H1 (cell line): ENCODE measurements around the gene MSH4. TPM values are rescaled to one million over a fixed set of nuclear protein-coding genes. Genes with fewer than 3 reads are reported as not detected.

Experiments
- BACH1 ChIP-seq: IDR thresholded peaks from 2 replicates; pipeline ENCODE4 v1.6.1; 2012; ENCODE audit warnings: low read length, improper control_type of control experiment
- CREB1 ChIP-seq: IDR thresholded peaks from 2 replicates; pipeline ENCODE4 v1.6.1; 2012; ENCODE audit warnings: inconsistent platforms
- CTBP2 ChIP-seq: IDR thresholded peaks from 2 replicates; pipeline ENCODE4 v1.7.0; 2011; ENCODE audit warnings: borderline replicate concordance, mild to moderate bottlenecking, moderate library complexity, mixed read lengths, low read length; ENCODE audit not compliant: insufficient read depth, insufficient read length
- EZH2 ChIP-seq: fragments of 200-600 bp; sonication (generic); IDR thresholded peaks from 2 replicates; pipeline ENCODE4 v1.7.1; 2012; ENCODE audit warnings: low read depth, mild to moderate bottlenecking, moderate library complexity, low read length, inconsistent platforms; ENCODE audit not compliant: severe bottlenecking
- JUND ChIP-seq: IDR thresholded peaks from 2 replicates; pipeline ENCODE4 v1.6.1; 2011; ENCODE audit warnings: mild to moderate bottlenecking, improper control_type of control experiment, low read length
- KDM5A ChIP-seq: fragments of 200-600 bp; IDR thresholded peaks from 2 replicates; pipeline ENCODE4 v1.7.1; 2012; ENCODE audit warnings: mild to moderate bottlenecking, low read length, inconsistent platforms, mixed read lengths
- NRF1 ChIP-seq: IDR thresholded peaks from 2 replicates; pipeline ENCODE4 v1.6.1; 2011; ENCODE audit warnings: mild to moderate bottlenecking, low read depth, low read length, improper control_type of control experiment
- polyA plus RNA-seq, 7 experiments: library from polyadenylated mRNA; depleted of rRNA in 3 of 7; stranded (reverse) in 5 of 7; unstranded in 2 of 7; fragments of >200 nt in 5 of 7; fragments of 200-250 nt in 2 of 7; gene quantifications; 1 replicate in 5 of 7; 2 replicates in 1 of 7; 4 replicates in 1 of 7; pipeline versions ENCODE4 v1.2.1 to v1.2.3, GENCODE V29; 2011 to 2013; ENCODE audit warnings: missing spikeins in 2 of 7, mixed read lengths in 2 of 7
- total RNA-seq: library from RNA; stranded (reverse); fragmentation: NEBNext Ultra II Directional; extraction: Animal tissue kit (Norgen Biotek cat#: 25700); gene quantifications from 2 replicates; pipeline ENCODE4 v1.2.1, GENCODE V29; 2021
- TF ChIP-seq, protein P1 (sequence below): fragments of 300-600 bp; sonication (generic); IDR thresholded peaks from 2 replicates; pipeline ENCODE4 v1.7.1; 2012; ENCODE audit warnings: low read length, moderate library complexity, mild to moderate bottlenecking, inconsistent platforms; ENCODE audit not compliant: insufficient replicate concordance
- TF ChIP-seq, protein P2 (sequence below), 3 experiments: IDR thresholded peaks; 1 replicate in 2 of 3; 2 replicates in 1 of 3; pipeline versions ENCODE4 v1.5.1 to v1.6.1; 2011; ENCODE audit warnings: low read length in 3 of 3, mild to moderate bottlenecking in 3 of 3, inconsistent platforms in 2 of 3, low read depth in 1 of 3, moderate library complexity in 1 of 3; ENCODE audit not compliant: insufficient read depth in 1 of 3; ENCODE audit errors: control extremely low read depth in 1 of 3

Gene MSH4
- total and polyA plus RNA-seq, 2 of the 8 experiments (the other 6 are each of a cell fraction or from before 2014, with no cell fraction given) = 0.03 to 0.22 TPM

GRCh38 chr1:75797606-75798216 is 1.0 kb downstream of the MSH4 start (continued):
- TF ChIP-seq, protein P1, sequence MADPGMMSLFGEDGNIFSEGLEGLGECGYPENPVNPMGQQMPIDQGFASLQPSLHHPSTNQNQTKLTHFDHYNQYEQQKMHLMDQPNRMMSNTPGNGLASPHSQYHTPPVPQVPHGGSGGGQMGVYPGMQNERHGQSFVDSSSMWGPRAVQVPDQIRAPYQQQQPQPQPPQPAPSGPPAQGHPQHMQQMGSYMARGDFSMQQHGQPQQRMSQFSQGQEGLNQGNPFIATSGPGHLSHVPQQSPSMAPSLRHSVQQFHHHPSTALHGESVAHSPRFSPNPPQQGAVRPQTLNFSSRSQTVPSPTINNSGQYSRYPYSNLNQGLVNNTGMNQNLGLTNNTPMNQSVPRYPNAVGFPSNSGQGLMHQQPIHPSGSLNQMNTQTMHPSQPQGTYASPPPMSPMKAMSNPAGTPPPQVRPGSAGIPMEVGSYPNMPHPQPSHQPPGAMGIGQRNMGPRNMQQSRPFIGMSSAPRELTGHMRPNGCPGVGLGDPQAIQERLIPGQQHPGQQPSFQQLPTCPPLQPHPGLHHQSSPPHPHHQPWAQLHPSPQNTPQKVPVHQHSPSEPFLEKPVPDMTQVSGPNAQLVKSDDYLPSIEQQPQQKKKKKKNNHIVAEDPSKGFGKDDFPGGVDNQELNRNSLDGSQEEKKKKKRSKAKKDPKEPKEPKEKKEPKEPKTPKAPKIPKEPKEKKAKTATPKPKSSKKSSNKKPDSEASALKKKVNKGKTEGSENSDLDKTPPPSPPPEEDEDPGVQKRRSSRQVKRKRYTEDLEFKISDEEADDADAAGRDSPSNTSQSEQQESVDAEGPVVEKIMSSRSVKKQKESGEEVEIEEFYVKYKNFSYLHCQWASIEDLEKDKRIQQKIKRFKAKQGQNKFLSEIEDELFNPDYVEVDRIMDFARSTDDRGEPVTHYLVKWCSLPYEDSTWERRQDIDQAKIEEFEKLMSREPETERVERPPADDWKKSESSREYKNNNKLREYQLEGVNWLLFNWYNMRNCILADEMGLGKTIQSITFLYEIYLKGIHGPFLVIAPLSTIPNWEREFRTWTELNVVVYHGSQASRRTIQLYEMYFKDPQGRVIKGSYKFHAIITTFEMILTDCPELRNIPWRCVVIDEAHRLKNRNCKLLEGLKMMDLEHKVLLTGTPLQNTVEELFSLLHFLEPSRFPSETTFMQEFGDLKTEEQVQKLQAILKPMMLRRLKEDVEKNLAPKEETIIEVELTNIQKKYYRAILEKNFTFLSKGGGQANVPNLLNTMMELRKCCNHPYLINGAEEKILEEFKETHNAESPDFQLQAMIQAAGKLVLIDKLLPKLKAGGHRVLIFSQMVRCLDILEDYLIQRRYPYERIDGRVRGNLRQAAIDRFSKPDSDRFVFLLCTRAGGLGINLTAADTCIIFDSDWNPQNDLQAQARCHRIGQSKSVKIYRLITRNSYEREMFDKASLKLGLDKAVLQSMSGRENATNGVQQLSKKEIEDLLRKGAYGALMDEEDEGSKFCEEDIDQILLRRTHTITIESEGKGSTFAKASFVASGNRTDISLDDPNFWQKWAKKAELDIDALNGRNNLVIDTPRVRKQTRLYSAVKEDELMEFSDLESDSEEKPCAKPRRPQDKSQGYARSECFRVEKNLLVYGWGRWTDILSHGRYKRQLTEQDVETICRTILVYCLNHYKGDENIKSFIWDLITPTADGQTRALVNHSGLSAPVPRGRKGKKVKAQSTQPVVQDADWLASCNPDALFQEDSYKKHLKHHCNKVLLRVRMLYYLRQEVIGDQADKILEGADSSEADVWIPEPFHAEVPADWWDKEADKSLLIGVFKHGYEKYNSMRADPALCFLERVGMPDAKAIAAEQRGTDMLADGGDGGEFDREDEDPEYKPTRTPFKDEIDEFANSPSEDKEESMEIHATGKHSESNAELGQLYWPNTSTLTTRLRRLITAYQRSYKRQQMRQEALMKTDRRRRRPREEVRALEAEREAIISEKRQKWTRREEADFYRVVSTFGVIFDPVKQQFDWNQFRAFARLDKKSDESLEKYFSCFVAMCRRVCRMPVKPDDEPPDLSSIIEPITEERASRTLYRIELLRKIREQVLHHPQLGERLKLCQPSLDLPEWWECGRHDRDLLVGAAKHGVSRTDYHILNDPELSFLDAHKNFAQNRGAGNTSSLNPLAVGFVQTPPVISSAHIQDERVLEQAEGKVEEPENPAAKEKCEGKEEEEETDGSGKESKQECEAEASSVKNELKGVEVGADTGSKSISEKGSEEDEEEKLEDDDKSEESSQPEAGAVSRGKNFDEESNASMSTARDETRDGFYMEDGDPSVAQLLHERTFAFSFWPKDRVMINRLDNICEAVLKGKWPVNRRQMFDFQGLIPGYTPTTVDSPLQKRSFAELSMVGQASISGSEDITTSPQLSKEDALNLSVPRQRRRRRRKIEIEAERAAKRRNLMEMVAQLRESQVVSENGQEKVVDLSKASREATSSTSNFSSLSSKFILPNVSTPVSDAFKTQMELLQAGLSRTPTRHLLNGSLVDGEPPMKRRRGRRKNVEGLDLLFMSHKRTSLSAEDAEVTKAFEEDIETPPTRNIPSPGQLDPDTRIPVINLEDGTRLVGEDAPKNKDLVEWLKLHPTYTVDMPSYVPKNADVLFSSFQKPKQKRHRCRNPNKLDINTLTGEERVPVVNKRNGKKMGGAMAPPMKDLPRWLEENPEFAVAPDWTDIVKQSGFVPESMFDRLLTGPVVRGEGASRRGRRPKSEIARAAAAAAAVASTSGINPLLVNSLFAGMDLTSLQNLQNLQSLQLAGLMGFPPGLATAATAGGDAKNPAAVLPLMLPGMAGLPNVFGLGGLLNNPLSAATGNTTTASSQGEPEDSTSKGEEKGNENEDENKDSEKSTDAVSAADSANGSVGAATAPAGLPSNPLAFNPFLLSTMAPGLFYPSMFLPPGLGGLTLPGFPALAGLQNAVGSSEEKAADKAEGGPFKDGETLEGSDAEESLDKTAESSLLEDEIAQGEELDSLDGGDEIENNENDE = no peak
- TF ChIP-seq BACH1 = no peak
- TF ChIP-seq, protein P2, sequence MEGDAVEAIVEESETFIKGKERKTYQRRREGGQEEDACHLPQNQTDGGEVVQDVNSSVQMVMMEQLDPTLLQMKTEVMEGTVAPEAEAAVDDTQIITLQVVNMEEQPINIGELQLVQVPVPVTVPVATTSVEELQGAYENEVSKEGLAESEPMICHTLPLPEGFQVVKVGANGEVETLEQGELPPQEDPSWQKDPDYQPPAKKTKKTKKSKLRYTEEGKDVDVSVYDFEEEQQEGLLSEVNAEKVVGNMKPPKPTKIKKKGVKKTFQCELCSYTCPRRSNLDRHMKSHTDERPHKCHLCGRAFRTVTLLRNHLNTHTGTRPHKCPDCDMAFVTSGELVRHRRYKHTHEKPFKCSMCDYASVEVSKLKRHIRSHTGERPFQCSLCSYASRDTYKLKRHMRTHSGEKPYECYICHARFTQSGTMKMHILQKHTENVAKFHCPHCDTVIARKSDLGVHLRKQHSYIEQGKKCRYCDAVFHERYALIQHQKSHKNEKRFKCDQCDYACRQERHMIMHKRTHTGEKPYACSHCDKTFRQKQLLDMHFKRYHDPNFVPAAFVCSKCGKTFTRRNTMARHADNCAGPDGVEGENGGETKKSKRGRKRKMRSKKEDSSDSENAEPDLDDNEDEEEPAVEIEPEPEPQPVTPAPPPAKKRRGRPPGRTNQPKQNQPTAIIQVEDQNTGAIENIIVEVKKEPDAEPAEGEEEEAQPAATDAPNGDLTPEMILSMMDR (IDR thresholded peaks at IDR 0.05; ENCODE audit: control extremely low read depth in 1 of 3, insufficient read depth in 1 of 3, low read depth in 1 of 3, low read length in 3 of 3) = no peak
- TF ChIP-seq JUND = no peak
- no peak for TF ChIP-seq NRF1
- TF ChIP-seq CREB1 = no peak
- TF ChIP-seq KDM5A = no peak
- TF ChIP-seq CTBP2 = no peak
- TF ChIP-seq EZH2 = no peak
